HG02981 (cell line): ENCODE measurements around the gene FAM222B.
"Not testable (repeated sequence)": the region's sequence is repeated elsewhere in the genome, so short reads cannot be mapped to it uniquely, and the experiment has no call there.

Experiments used
- ATAC-seq: cut with Tn5 transposase; IDR thresholded peaks from one replicate; pipeline ENCODE4 v1.9.1; 2021; ENCODE audit warnings: mild to moderate bottlenecking, moderate library complexity; ENCODE audit not compliant: unreplicated experiment

The FAM222B gene

DNA sequence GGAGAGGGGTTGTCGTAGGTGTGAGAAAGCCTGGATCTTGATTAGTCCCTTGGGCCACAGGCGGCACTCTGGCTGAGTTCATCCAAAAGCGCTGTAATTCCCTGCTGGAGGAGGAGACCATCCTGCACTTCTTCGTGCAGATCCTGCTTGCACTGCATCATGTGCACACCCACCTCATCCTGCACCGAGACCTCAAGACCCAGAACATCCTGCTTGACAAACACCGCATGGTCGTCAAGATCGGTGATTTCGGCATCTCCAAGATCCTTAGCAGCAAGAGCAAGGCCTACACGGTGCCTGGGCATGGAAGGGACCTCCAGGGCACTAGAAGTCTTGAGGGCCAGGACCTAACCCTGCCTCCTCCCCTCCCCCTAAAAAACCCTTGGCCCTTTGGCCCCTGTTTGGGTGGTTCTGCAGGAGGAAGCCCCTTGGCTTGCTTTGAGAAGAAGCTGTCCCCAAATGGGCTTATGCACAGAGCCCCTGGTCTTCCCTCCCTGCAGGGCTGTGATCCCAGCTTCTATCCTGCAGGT is 107.8 kb downstream of the FAM222B start:
- ATAC-seq, result no peak

DNA sequence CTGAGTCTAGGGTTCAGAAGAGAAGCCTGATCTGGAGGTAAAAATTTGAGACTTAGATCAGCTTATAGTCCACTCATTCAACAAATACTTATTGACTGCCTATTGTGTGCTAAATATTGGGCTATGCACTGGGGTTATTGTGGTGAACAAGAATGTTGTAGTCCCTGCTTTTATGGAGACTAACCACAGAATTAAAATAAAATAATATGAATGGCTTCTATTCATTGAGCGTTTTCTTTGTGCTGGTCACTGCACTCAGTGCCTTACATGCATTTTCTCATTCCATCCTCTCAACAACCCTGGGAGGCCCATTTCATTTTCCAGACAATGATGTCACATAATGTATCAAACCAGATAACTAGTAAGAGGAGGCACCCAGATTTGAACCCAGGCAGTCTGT is 109.2 kb downstream of the FAM222B start:
- ATAC-seq, result no peak

DNA sequence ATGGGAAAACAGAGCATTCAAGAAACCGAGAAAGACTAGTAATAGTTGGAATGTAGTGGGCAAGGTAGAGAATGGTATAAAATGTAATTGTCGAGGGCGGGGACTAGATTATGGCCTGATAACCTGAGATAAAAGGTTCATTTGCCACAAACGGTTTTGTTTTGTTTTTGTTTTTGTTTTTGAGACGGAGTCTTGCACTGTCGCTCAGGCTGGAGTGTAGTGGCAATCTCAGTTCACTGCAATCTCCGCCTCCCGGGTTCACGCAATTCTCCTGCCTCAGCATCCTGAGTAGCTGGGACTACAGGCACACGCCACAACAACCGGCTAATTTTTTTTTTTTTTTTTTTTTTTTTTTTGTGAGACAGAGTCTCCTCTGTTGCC is 112.7 kb downstream of the FAM222B start:
- no peak for ATAC-seq

DNA sequence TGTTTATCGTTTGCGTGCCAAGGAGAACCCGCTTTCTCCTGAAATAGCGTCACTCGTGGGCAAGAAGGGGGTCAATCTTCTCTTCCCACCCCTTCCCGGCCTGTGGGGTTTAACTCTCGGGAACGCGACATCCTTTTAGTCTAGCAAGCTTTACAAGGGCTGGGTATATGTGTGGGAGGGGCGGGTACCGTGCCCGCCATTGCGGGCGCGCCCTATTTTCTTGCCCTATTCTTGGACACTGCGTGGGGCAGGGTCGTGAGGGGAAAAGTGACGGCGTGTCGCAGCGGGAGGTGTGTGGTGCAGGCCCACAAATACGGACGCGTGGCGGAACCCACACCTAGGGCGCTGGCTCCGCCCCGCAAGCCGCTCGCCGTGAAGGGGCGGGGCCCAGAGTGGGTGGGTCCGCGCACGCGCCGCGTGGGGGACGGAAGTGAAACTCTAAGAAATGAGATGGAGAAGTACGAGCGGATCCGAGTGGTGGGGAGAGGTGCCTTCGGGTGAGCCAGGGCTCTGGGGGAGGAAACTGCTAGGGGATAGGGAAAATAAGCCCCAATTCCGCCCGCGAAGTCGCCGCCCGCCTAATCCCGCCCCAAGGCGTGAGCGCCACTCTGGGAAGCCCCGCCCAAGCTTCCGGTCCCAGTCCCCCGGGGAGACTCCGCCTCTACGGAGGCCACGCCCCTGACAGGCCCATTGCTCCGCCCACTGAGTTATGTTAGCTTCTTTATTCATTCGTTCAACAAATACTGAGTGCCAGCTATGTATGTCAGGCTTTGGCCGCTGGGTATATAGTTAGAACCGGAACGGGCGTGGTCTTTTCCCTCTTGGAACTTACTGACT is 114.0 kb downstream of the FAM222B start, which contains the start of gene NEK8:
Gene NEK8 (plus strand): TSS at position 425 of the 837 bp plus-strand sequence. CDS start 26 bp downstream, at position 451.
- ATAC-seq, result peak; percentile 29

DNA sequence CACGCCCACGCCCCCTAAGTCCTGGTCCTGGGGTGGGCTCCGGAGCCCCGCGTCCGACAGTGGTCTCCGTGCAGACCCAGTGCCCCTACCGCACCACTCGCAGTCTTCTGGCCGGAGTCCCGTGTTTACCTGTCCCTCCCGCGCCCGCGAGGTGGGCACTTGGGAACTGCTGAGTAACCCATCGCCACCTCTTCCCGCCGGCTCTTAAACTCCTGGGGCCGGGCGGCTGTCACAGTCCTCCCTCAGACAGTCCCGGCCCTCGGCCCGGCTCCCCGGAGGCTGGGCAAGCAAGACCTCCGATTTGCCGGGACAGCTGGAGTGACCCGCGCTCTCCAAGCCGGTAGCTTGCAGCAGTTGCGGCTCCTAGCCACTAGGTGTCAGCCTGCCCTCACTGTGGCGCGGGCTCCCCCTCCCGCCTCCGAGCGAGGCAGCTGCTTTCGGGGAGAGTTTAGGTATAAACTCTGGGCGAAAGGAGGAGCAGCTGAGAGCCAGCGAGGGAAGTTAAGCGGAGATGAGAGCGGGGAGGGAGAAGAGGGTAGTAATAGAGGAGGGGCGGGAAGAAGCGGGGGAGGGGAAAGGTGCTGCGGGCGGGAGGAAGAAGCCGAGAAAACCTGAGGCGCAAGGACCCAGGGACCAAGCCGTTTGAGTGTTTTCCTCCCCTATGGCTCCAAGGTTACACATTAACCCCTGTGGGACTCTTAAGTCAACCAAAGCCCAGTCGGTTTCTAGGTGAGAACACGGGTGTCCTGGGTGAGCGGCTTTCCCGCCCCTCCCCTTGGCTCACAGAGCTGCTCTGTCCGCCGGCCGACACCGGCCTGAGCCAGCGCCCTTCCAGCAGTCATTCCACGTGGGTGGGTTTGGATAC is 115.7 kb downstream of the FAM222B start:
- ATAC-seq, result peak; percentile 32

DNA sequence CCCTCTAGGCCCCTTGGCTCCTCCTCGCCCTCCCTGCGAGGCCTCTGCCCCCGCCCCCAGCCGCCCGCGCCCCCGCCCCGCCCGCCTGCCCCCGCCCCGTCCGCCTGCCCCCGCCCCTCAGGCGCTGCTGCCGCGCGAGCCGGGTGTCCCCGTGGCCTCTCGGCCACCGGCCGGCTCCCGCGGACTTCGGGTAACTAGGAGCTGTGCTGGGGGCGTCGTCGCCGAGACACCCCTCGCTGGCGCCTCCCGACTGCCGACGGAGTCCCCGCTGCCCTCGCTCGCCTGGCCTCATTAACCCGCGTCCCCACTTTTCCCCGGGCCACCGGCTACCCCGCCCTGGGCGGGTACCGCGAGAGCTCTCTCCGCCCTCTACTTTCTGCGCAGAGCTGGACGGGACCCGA is 116.4 kb downstream of the FAM222B start, which contains the start of gene TLCD1:
Gene TLCD1 (minus strand): TSS at position 8 of the 401 bp plus-strand sequence. CDS start 136 bp downstream, outside the sequence.
- ATAC-seq, result no peak

DNA sequence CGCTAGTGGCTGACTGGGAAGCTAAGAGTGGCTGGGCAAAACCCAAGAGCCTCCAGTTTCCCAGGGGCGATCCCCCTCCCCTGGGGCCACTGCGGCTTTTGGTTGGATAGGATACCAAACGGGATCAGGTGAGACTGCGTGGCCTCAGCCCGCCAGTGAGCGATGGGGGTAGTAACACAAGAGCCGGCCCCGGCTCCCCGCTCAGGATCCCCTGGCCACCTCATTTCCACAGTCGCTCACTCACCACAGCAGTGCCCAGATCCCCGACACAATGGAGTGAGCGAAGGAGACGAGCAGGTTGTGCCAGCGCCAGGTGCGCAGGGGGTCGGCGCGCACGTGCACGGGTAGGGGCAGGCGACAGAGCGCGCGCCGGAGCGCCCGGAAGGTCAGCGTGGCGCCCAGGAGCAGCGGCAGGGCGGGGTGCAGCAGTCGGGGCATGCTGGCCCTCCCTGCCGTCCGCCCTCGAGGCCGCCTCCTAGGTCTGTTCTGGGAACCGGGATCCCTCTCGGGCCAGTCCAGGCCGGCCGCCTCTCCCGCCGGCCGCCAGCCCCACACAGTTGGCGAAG is 116.8 kb downstream of the FAM222B start:
- ATAC-seq, result no peak

DNA sequence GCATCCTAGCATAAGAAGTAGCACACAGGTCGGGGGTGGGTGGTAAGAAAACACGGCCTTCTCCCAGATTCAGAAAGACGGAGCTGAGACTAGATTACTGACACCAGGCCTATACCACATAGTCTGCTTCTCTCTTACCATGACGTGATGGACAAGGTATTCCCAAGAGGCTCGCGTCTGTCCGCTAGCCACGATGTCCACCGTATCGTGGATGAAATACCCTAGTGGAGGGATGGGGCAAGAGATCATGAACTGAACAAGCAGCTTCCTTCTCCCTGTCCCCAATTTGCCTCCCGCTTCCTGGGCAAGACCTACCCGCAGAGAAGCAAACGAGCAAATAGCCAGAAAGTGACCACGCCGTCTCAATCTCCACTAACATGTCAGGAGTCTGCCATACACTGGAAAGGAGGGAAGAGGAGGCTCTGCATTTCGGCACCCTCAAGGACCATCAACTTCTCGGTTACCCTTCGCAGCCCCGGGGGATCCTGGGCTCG is 117.4 kb downstream of the FAM222B start:
- no peak for ATAC-seq

DNA sequence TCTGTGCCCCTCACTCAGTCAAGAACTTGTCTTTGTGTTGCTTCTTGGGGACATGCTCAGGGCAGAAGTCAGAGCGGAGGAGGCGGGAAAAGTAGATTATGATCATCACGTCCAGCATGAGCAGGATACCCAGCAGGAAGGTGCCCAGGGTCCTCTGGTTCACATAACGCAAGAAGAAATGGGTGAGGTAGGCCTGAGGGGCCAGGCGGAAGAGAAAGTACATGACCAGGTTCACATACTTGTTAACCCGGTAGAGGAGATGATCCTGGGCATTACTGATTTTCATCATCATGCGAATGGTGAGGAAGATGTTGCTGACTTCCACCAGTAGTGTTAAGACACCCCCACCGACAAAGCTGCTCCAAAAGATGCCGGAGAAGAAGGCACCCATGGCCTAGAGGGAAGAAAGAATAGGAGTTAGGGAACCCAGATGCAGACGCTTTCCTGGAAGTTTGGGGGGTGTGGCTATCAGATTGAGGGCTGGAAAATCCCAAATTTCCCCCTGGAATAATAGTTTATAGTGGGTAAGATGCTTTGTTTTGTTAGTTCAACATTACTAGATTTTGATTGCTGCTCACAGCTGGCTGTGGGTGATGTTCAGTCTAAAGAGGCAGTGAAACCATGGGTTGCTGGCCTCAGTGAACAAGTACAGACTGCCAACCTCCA is 118.0 kb downstream of the FAM222B start:
- ATAC-seq, result no peak

DNA sequence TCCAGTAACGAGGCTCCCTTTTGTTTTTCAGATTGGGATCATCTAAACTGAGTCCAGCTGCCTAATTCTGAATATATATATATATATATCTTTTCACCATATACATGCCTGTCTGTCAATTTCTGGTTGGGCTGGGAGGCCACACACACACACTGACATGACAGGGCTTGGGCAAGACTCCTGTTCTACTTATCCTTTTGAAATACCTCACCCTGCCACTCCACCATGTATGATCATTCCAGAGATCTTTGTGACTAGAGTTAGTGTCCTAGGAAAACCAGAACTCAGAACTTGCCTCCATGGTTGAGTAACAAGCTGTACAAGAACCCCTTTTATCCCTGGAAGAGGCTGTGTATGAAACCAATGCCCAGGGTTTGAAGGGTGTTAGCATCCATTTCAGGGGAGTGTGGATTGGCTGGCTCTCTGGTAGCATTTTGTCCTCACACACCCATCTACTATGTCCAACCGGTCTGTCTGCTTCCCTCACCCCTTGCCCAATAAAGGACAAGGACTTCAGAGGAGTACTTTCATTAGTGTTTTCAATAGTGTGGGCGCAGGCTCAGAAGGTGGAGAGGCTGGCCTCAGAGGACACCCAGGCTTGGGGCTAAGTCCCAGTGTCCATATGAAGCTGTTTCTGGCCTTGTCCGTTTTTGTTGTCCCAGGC is 118.6 kb downstream of the FAM222B start:
- not testable (repeated sequence) for ATAC-seq

DNA sequence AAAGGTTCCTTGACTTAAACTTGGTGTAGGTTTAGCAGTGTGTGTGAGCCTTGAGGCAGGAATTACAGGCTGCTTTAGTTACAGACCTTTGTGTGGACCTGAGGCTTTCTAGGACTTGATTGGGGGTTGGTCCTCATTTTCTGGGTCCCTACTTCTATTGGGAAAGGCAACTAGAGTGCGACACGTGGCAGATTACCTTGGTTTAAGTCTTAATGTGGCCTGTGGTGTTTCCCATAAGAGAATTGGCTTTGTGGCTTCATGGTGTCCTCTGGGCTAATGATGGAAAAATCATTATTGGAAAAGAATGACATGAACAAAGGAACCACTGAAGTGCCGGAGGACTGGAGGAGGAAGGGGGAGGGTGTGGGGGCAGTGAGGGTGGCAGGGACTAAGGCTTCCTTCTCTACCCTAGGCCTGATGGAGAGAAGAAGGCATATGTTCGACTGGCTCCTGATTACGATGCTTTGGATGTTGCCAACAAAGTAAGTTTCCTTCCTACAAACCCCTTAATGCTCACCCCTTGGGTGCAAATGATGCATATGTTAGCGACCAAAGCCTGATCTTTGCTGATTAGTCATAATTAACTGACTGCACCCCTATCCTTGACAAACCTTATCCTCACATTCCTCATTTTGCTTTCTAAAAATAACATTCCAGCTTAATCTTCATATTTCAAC is 119.3 kb downstream of the FAM222B start:
- no peak for ATAC-seq

DNA sequence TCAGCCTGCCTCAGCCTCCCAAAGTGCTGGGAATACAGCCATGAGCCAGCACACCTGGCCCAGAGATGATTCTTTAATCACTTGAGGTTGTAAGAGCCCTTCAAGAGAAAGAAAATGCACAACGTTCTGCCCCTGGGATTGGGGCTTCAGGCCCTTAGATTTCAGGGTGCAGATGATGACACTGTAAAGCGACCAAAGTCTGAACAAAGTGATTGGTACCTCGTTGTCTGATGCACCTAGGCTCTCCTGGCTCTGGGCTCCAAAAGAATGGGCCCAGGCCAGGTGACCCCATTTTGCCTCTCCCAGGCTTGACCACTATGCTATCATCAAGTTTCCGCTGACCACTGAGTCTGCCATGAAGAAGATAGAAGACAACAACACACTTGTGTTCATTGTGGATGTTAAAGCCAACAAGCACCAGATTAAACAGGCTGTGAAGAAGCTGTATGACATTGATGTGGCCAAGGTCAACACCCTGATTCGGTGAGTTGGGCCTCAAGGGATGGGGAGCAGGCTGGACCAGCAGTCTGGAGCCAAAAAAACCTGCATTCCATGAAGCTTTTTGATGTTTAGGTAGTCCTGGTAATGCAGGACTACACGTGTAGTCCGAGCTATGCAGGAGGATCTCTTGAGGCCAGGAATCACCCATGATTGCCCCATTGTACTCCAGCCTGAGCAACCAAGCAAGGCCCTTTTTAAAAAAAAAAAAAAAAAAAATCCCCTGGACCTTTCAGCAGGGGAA is 120.0 kb downstream of the FAM222B start:
- ATAC-seq, result no peak

DNA sequence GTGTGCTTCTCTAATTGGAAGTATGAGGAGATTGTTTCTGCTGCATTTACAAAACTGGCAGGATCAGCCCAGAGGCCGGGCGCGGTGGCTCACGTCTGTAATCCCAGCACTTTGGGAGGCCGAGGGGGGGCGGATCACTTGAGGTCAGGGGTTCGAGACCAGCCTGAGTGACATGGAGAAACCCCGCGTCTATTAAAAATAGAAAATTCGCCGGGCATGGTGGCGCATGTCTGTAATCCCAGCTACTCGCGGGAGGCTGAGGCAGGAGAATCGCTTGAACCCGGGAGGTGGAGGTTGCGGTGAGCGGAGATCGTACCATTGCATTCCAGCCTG is 121.6 kb downstream of the FAM222B start:
- ATAC-seq, result not testable (repeated sequence)

DNA sequence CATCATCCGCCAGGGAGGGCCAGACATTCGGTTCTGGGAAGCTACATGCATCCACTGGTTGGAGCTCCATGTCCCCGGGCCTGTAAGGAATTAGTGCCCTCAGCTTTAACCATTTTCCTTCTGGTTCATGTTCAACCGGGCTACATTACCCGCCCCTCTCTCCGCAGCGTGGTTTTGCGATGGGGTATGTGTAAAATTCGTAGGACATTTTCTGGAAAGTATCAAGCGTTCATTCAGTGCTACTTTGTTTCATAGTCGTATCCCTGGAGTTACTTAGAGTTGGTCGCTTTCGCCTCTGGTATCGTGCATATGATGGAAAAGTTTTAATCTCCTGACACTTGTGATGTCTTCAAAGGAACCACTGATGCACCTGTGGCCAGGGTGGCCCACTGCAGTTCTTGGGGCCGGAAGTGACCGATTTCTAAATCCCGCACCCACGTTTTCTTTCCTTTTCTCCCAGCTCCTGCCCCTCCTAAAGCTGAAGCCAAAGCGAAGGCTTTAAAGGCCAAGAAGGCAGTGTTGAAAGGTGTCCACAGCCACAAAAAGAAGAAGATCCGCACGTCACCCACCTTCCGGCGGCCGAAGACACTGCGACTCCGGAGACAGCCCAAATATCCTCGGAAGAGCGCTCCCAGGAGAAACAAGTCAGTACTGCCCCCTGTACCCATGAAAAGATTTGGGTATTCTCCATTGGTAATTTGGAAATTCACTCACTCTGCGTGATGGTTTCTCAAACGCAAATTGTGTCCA is 122.2 kb downstream of the FAM222B start:
- no peak for ATAC-seq

DNA sequence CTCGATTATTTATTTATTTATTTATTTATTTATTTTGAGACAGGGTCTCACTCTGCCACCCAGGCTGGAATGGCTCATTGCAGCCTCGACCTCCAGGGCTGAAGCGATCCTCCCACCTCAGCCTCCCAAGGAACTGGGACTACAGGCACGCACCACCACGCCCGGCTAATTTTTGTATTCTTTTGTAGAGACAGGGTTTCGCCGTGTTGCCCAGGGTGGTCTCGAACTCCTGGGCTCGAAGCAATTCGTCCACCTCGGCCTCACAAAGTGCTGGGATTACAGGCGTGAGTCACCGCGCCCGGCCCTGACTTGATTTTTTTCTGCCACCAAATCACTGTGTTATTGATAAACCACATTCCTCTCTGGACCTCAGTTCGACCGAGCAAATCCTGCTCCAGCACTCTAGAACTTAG is 123.6 kb downstream of the FAM222B start:
- no peak for ATAC-seq

DNA sequence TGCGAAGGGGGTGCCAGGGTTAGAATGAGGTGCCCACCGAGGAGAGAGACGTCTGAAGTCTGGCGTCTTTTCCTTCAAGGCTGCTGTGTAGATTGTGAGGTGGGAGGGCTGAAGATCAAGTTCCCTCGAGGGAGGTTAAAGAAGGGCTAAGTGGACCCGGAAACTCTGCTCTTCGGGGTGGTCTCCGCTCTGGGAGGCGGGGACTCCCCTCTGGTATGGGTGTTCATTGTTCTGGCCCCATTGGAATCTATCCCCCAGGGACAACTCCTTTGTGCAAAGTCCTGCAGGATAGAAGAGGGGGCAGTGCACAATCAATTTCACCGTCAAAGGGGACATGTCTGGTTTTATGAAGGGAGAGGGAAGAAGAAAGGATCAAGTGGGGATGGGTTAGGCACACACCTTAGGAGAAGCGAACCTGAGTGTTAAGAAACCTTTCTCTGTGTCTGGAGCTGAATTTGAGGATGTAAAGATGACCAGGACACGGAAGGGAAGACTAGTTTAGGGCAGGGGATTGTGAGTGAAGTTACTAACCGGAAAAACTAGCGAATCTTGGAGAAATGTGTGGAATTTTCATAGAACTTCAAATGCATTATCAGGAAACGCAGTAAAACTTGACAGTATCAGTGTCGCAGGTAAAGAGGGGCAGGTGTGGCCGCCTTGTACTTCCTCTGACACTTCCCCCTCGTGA is 124.1 kb downstream of the FAM222B start:
- ATAC-seq, result no peak

DNA sequence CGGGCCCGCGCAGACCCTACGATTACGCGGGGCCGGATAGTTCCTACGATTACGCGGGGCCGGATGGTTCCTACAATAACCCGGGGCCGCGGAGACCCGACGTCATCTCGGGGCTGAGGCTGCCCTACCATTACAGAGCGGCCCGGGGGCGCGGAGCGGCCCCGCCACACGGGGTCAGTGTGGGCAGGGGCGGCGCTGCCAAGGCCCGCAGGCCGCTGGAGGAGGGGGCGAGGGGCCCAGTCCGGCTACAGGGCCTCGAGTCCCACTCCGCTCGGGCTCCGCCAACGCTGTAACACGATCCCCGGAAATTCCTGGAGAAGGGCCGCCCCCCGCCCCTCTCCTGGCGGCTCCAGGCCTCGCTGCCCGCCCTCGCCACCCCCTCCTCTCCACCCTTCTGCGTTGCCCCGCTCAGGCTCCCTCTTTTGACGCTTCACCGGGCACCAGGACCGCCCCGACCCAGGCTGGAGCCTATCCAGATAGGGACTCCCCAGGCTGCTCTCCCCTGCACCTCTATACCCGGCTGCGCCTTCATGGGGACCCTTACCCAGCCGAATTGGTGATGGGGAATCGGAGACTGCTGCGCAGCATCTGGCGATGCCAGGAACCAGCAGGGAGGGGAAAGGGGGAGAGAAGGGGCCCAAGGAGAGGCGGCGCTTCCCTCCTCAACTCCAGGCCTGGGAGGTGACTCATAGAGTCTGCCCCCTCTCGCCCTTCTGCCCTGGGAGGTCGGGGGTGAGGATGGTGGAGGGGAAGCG is 124.8 kb downstream of the FAM222B start, which contains the start of gene RAB34:
Gene RAB34 (minus strand): TSS at position 291 of the 755 bp plus-strand sequence. CDS start 602 bp downstream, outside the sequence.
- no peak for ATAC-seq
